Spleen (tissue), 7 donors: Measurements from ENCODE around the gene PAQR8.

Source experiments
- CTCF ChIP-seq, 11 experiments: fragments of 200-600 bp in 7 of 11; fragments of 450-650 bp in 4 of 11; sonication (generic) in 4 of 11; IDR thresholded peaks in 8 of 11; conservative IDR thresholded peaks in 3 of 11; 1 replicate in 7 of 11; 2 replicates in 4 of 11; pipeline versions ENCODE4 v1.4.0 to v1.8.0; 2016 to 2021; ENCODE audit warnings: antibody characterized with exemption in 11 of 11, inconsistent platforms in 4 of 11, mild to moderate bottlenecking in 1 of 11
- POLR2A ChIP-seq, 3 donors: fragments of 450-650 bp; IDR thresholded peaks; one replicate each; pipeline ENCODE4 v1.5.1; 2017; ENCODE audit warnings: antibody characterized with exemption in 3 of 3, mild to moderate bottlenecking in 1 of 3
- donor health status: DM: no; HTN: no; CAD: no; lungs with moderate emphysema.
- donor health status: DM: no; HTN: no; CAD: no.
- donor health status: DM: no; HTN: no; CAD: no.

DNA sequence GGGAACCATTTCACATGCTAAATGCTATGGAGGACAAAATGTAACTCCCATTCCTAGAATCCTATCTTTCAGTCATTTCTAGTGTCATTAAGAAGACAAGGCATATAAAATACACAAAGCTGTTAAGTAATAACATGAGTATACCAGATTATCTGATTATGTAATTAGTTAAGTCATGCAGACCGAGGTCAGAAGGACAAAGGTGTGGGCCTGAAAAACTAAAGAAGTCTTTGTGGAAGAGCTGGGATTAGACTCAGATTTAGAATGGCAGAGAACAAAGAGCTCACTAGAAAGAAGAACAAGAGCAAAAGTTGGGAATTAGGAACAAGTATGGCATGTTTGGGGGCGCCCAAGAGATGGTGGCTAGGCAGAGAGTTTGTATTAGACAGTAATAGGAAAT, 95.1 kb downstream of the PAQR8 start:
- TF ChIP-seq CTCF (IDR thresholded peaks at IDR 0.05 in 8 of 11, conservative IDR thresholded peaks at IDR 0.05 in 3 of 11), result no peak
- TF ChIP-seq POLR2A (IDR thresholded peaks at IDR 0.05), result no peak
